ENCODE measurements around the gene LRRK2.

The LRRK2 gene

DNA sequence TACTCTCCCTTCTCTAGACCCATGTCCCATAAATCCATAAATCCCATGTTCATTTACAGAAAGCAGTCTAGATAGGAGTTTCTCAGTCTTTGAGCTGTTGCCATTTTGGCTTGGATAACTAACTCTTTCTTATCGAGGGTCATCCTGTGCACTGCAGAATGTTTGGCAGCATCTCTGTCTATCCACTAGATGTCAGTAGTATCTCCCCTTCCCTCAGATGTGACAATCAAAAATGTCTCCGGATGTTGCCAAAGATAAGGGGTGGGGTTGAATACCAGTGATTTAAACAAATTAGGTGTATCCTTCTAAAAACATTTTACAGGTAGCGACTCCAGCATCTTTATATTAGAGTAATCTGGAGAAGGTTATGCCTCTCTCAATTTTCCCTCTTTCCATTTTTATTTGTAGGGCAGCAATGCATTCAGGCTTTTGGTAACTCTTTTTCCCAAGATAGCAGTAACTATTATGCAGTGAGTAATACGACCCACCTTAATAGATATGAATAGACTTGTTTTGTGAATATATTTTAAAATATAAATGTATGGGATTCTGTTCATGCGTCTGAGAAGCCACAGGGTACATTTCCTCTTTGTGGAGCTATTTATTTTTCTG lies 100.7 kb downstream of the LRRK2 start:
- Histone ChIP-seq H3K4me3 (ENCODE audit: low read depth, low read length) (no peak overlapping the region), H3K4me1 (ENCODE audit: control insufficient read depth, insufficient read depth, low read length) (no peaks in the 10 kb centered on the region), H3K9me3 (ENCODE audit: control insufficient read depth, insufficient read depth, low read depth, low read length) (no peaks in the 10 kb centered on the region), H3K36me3 (ENCODE audit: control insufficient read depth in 2 of 2, insufficient read depth in 1 of 2, low read length in 2 of 2) (no peaks in the 10 kb centered on the region), H3K27ac (ENCODE audit: extremely low read depth, low read depth, low read length) (no peak overlapping the region)
- ChIA-PET CTCF (interaction anchor here (0.6 to 2.6 kb wide), 8 partner anchors 10 to 1303 kb away, joined by 3 to 24 read pairs (median 4); no protein-coding TSS in a partner anchor), POLR2A (no interaction called here)
- peak; percentile 64 for TF ChIP-seq ZNF654 (tag by site-specific recombination; IDR thresholded peaks at IDR 0.05; ENCODE audit: low read depth)
- no peak for TF ChIP-seq ZNF670 (tag by site-specific recombination; IDR thresholded peaks at IDR 0.05; ENCODE audit: low read depth)
- no peak for TF ChIP-seq ZNF248 (tag by site-specific recombination; IDR thresholded peaks at IDR 0.05)
- TF ChIP-seq, protein P1, sequence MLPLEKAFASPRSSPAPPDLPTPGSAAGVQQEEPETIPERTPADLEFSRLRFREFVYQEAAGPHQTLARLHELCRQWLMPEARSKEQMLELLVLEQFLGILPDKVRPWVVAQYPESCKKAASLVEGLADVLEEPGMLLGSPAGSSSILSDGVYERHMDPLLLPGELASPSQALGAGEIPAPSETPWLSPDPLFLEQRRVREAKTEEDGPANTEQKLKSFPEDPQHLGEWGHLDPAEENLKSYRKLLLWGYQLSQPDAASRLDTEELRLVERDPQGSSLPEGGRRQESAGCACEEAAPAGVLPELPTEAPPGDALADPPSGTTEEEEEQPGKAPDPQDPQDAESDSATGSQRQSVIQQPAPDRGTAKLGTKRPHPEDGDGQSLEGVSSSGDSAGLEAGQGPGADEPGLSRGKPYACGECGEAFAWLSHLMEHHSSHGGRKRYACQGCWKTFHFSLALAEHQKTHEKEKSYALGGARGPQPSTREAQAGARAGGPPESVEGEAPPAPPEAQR (tag by site-specific recombination; IDR thresholded peaks at IDR 0.05), result no peak
- no peak for TF ChIP-seq ZNF518A (tag by site-specific recombination; conservative IDR thresholded peaks at IDR 0.05; ENCODE audit: low read depth)

DNA sequence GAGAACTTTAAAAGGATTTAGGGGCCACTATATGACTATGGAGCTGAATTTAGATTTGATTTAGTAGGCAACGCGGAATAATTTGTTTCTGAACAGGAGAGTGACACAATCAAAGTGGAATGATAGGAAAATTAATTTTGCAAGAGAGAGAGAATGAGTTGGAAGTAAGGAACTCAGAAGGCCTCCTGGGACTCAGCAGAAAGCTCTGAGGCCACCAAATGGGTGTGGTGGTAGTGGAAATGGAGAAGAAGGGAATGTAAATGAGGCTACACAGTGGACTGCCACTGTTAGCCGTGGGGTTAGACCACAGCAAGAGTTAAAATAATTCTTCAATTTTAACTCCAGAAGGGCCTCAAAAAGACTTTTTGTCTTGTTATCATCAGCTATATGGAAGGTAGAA lies 102.7 kb downstream of the LRRK2 start:
- Histone ChIP-seq H3K9me3 (ENCODE audit: control insufficient read depth, insufficient read depth, low read depth, low read length) (no peaks in the 10 kb centered on the region), H3K36me3 (ENCODE audit: control insufficient read depth in 2 of 2, insufficient read depth in 1 of 2, low read length in 2 of 2) (no peaks in the 10 kb centered on the region), H3K4me3 (ENCODE audit: low read depth, low read length) (no peak overlapping the region), H3K4me1 (ENCODE audit: control insufficient read depth, insufficient read depth, low read length) (no peaks in the 10 kb centered on the region), H3K27ac (ENCODE audit: extremely low read depth, low read depth, low read length) (no peak overlapping the region)
- POLR2A ChIA-PET, result no interaction called here
- TF ChIP-seq ZNF626 (tag by site-specific recombination; IDR thresholded peaks at IDR 0.05) (no peak), MEIS1 (CRISPR knock-in tag; IDR thresholded peaks at IDR 0.05; ENCODE audit: borderline replicate concordance) (no peak), SP3 (tag by site-specific recombination; IDR thresholded peaks at IDR 0.05) (no peak), ZNF670 (tag by site-specific recombination; IDR thresholded peaks at IDR 0.05; ENCODE audit: low read depth) (no peak), RBAK (tag by site-specific recombination; IDR thresholded peaks at IDR 0.05) (no peak), ZNF513 (tag by site-specific recombination; IDR thresholded peaks at IDR 0.05) (no peak), ZNF423 (tag by site-specific recombination; IDR thresholded peaks at IDR 0.05) (no peak), KLF17 (tag by site-specific recombination; IDR thresholded peaks at IDR 0.05) (no peak), ZNF692 (tag by site-specific recombination; IDR thresholded peaks at IDR 0.05) (no peak), ZNF37A (tag by site-specific recombination; IDR thresholded peaks at IDR 0.05) (no peak), ZNF701 (tag by site-specific recombination; IDR thresholded peaks at IDR 0.05) (no peak), ZNF776 (tag by site-specific recombination; IDR thresholded peaks at IDR 0.05; ENCODE audit: borderline replicate concordance) (no peak), ZEB2 (tag by site-specific recombination; IDR thresholded peaks at IDR 0.05) (no peak), ZNF664 (tag by site-specific recombination; IDR thresholded peaks at IDR 0.05) (no peak), PBX3 (CRISPR knock-in tag; IDR thresholded peaks at IDR 0.05) (no peak)
- CTCF ChIA-PET, result no interaction called here
